AML-193 (cell line): ENCODE measurements around the gene RIPOR2.
"Not testable (repeated sequence)": the region's sequence is repeated elsewhere in the genome, so short reads cannot be mapped to it uniquely, and the experiment has no call there.

Source experiments
- DNase-seq, 2 experiments: peaks; one replicate each; lab custom pipeline; 2025; lab: John Stamatoyannopoulos, UW

RIPOR2 gene

DNA sequence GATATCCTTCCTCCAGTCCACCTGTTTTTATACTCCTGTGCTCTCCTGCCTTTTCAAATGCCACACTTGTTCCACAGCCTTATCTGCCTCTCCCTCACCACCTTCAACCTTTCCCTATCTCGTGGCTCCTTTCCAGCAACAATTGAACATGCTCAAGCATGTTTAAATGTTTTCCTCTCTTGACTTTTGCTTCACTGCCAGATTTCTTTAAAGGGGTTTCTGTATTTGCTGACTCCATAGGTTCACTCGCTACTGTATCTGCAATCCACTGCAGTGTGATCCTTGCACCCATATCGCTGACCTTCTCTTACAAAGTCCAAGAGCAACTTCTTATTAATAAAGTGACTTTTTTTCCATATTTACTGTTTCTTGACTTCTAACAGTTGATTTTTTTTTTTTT, 172.2 kb downstream of the RIPOR2 start:
- DNase-seq: no peak

- no peak for DNase-seq
These were observed 173.9 kb downstream of the RIPOR2 start for GRCh38 chr6:24761851-24762250.

- DNase-seq: no peak
These were observed 174.4 kb downstream of the RIPOR2 start for GRCh38 chr6:24761193-24761835.

DNA sequence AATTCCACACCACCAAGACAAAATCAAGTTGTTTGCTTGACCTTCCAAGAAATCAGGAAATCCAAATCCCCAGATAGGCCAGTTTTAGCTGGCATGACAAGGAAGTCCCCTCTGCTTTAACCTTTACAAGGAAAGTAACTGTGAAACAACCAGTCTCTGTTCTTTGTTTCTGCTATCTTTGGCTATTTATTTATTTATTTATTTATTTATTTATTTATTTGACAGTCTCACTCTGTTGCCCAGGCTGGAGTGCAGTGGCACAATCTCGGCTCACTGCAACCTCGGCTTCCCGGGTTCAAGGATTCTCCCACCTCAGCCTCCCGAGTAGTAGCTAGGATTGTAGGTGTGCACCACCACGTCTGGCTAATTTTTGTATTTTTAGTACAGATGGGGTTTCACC, 175.6 kb downstream of the RIPOR2 start:
- no peak for DNase-seq

DNA sequence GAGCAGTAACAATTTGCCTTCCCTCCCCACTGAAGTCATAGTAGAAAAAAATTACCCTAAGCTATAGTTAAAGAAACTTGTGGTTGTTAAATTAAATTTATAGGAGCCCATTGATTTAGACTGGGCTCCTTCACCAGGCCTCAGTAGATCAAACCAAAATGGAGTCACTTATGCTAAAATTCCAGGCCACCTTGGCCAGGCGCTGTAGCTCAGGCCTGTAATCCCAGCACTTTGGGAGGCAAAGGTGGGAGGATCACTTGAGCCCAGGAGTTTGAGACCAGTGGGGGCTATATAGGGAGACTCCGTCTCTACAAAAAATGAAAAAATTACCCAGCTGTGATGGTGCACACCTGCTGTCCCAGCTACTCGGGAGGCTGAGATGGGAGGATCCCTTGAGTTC, 176.0 kb downstream of the RIPOR2 start:
- no peak for DNase-seq

DNA sequence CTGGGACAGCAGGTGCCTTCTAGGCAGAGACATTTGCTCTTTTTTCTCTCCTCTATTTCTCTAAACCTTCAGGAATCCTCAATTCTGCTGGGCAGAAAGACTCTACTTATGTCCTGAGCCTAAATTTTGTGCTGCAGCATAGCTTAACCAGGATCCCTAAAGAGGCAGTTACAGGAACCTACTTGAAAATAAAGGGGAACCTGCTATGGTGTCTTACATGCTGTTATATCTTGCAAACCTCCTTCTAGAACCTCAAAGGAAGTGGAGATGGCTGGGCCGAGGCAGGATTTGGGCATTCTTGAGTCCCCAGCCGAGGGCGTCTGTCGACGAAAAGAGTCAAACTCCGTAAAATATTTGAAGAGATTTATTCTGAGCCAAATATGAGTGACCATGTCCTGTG, 178.1 kb downstream of the RIPOR2 start:
- DNase-seq: peak; percentile 27 to 29

GRCh38 chr6:24755279-24755678, 180.5 kb downstream of the RIPOR2 start:
- DNase-seq: no peak

- DNase-seq: not testable (repeated sequence)
These were observed 181.4 kb downstream of the RIPOR2 start for GRCh38 chr6:24754378-24754777.
